GM13977 (cell line): ENCODE results near the gene PPAN.

Source experiments
- DNase-seq: peaks from one replicate; pipeline ENCODE4 v3.0.0; 2012; ENCODE audit warnings: low spot score
- in situ Hi-C: fragments of 300-500 bp; cut with MboI; formaldehyde crosslinking; loops from one replicate; pipeline ENCODE4 v1.12.0; 2022; ENCODE audit warnings: low sequenced_read_pairs, low pct_unique_long_range_greater_than_20kb, mixed read lengths, inconsistent platforms; ENCODE audit not compliant: unreplicated experiment
- TF ChIP-seq, protein P1 (sequence below): IDR thresholded peaks from 2 replicates; pipeline ENCODE4 v1.5.1; 2012; ENCODE audit warnings: mild to moderate bottlenecking, control low read depth; ENCODE audit not compliant: insufficient read depth; ENCODE audit errors: extremely low read depth, missing control alignments

Gene PPAN

DNA sequence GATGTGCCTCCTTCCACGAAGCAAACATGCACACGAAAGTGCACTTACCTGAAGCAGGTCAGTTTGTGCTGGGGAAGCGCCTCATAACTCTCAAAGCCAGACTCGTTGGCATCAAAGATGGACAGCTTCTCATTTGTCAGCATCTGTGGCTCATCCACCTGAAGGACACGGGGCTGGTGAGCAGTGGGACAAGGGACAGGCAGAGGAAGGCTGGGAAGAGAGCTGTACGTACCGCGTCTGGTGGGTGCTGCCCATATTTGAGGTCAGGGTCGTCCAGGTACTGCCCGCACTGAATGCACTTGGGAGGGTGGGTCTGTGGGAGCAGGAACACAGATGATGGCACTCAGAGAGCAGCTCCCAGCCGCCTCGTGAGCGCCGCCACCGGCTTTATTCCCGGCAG lies 53.4 kb downstream of the PPAN start:
- in situ Hi-C loops: no loop called here

More for the DNA sequence above, 53.4 kb downstream of the PPAN start:
- TF ChIP-seq, protein P1, sequence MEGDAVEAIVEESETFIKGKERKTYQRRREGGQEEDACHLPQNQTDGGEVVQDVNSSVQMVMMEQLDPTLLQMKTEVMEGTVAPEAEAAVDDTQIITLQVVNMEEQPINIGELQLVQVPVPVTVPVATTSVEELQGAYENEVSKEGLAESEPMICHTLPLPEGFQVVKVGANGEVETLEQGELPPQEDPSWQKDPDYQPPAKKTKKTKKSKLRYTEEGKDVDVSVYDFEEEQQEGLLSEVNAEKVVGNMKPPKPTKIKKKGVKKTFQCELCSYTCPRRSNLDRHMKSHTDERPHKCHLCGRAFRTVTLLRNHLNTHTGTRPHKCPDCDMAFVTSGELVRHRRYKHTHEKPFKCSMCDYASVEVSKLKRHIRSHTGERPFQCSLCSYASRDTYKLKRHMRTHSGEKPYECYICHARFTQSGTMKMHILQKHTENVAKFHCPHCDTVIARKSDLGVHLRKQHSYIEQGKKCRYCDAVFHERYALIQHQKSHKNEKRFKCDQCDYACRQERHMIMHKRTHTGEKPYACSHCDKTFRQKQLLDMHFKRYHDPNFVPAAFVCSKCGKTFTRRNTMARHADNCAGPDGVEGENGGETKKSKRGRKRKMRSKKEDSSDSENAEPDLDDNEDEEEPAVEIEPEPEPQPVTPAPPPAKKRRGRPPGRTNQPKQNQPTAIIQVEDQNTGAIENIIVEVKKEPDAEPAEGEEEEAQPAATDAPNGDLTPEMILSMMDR: no peak
- no peak for DNase-seq
